K562 treated with DMSO at 1 percent for 48 hours (cell line): Measurements from ENCODE around the gene FBXL22. TPM values are rescaled to one million over a fixed set of nuclear protein-coding genes. Genes with fewer than 3 reads are reported as not detected.

Experiments
- total RNA-seq: library from RNA; unstranded; fragments of 300-600 nt; gene quantifications from 2 replicates; pipeline ENCODE4 v1.2.3, GENCODE V29; 2022; ENCODE audit warnings: low replicate concordance; ENCODE audit errors: extremely low read depth

Gene FBXL22, protein sequence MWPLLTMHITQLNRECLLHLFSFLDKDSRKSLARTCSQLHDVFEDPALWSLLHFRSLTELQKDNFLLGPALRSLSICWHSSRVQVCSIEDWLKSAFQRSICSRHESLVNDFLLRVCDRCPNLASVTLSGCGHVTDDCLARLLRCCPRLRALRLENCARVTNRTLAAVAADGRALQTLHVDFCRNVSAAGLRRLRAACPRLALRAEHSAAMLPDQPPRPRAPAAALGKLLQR
- not detected in 2 replicates for total RNA-seq

DNA sequence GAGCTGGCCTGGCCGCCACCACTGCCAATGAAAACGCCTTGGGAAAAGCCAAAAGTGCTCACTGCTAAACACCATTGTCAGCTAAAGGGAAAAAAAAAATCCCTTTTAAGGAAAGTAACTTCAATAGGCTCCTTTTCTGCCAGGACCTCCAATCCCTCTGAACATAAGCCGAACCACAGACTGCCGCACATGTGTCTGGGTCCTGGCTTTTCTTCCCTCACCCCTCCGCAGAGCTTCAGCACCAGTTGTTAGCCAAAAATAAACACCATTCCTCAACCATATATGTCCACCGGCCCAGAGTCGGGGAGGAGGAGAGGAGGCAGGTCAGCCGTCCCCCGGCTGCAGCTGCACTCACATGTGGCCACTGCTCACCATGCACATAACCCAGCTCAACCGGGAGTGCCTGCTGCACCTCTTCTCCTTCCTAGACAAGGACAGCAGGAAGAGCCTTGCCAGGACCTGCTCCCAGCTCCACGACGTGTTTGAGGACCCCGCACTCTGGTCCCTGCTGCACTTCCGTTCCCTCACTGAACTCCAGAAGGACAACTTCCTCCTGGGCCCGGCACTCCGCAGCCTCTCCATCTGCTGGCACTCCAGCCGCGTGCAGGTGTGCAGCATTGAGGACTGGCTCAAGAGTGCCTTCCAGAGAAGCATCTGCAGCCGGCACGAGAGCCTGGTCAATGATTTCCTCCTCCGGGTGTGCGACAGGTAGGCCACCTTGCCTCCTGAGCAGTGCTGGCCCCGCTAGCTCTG, at the start of gene FBXL22:
TSS of gene FBXL22 (plus strand) at position 350 of the 753 bp plus-strand sequence. CDS start at position 356, 6 bp downstream.

Other genes with a start within 250 kb of the FBXL22 start
- gene CA12, start 215.5 kb upstream of the FBXL22 start, total RNA-seq = not detected in 2 replicates
- not detected in 2 replicates for gene USP3, start 92.8 kb upstream of the FBXL22 start, total RNA-seq
- gene HERC1, start 236.6 kb downstream of the FBXL22 start, total RNA-seq = not detected in 2 replicates